GM21423 (cell line): ENCODE results near the gene KLF6.
"Not testable (repeated sequence)": the region's sequence is repeated elsewhere in the genome, so short reads cannot be mapped to it uniquely, and the experiment has no call there.

ENCODE experiments used
- ATAC-seq: cut with Tn5 transposase; IDR thresholded peaks from one replicate; pipeline ENCODE4 v1.9.1; 2021; ENCODE audit warnings: mild to moderate bottlenecking, moderate library complexity; ENCODE audit not compliant: unreplicated experiment

The KLF6 gene

GRCh38 chr10:3735175-3735574 lies 49.8 kb downstream of the KLF6 start:
- no peak for ATAC-seq

DNA sequence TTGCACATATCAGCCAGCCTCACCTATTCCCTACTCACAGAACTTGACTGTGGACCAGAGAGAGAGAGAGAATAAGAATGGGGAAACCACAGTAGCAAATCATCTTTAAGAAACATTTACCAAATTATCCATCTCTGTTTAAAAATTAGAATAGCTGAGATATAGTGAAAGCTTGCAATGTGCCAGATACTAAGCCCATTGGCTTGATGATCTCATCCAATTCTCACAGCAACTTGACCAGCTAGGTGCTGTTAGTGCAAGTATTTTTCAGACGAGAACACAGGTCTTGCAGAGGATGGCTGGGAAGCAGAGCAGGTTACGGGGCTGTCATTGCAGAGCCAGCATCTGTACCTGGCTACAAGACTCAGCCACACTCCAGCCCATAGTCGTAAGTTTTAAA lies 50.9 kb downstream of the KLF6 start:
- no peak for ATAC-seq

DNA sequence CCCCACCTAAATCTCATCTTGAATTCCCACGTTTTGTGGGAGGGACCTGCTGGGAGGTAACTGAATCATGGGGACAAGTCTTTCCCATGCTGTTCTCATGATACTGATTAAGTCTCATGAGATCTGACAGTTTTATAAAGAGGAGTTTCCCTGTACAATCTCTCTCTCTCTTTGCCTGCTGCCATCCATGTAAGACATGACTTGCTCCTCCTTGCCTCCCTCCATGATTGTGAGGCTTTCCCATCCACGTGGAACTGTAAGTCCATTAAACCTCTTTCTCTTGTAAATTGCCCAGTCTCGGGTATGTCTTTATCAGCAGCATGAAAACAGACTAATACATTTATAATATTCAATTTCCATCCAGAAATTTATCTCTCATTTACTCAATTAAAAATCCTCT lies 52.8 kb downstream of the KLF6 start:
- ATAC-seq = not testable (repeated sequence)

GRCh38 chr10:3729397-3729976 lies 55.5 kb downstream of the KLF6 start:
- no peak for ATAC-seq

DNA sequence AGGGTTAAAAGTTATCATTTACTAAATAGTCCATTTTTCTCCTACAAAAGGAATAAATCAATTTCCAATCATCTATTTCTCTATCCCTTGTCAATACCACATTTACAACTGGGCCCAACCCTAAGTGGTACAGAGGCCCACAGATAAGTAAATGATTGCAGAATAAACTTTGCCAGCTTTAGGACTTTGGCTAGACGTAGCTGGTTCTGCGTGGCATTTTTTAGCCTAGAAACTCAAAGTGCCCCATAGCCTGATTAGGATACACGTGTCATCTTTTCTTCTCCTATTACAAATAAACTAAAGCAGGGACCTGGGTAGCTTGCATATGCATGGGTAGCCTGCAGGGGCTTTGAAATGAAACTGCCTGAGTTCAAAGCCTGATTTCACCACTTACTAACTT lies 56.4 kb downstream of the KLF6 start:
- ATAC-seq = no peak

DNA sequence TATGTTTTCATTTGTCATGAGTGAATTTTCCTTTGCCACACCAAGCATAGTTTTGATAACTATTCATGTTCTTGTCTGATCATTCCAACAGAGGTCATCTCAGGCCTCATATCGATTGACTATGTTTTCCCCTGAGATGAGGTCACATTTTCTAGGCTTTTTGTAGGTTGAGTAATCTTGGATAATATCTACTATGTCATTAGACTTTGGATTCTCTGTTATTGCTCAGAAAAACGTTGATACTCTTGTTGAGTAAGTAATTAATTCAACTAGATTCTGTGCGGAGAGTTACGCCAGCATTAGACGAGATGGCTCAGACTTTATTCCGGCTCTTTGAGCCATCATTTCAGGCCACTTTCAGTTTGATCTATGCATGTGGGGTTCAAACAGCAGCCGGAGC lies 57.7 kb downstream of the KLF6 start:
- ATAC-seq = no peak
